Stimulated activated CD8-positive, alpha-beta memory T cell treated with anti-CD3 and anti-CD28 coated beads, Interleukin-7, amount 100 ng/mL, for 24 hours (primary cell): ENCODE measurements around the gene STARD13.
"Not testable (repeated sequence)": the region's sequence is repeated elsewhere in the genome, so short reads cannot be mapped to it uniquely, and the experiment has no call there.

Source experiments
- DNase-seq: peaks from one replicate; pipeline ENCODE4 v3.0.0-alpha.2; 2020; ENCODE audit warnings: low read depth

STARD13 gene

GRCh38 chr13:33174931-33175330 is 110.6 kb downstream of the STARD13 start:
- no peak for DNase-seq

- DNase-seq, result no peak
These were observed 111.1 kb downstream of the STARD13 start for GRCh38 chr13:33174491-33174890.

- DNase-seq, result no peak
These were observed 112.6 kb downstream of the STARD13 start for GRCh38 chr13:33172911-33173310.

GRCh38 chr13:33172400-33172799 is 113.2 kb downstream of the STARD13 start:
- DNase-seq, result no peak

GRCh38 chr13:33169273-33169980 is 116.1 kb downstream of the STARD13 start:
- DNase-seq, result no peak

GRCh38 chr13:33168321-33168960 is 117.1 kb downstream of the STARD13 start:
- DNase-seq, result no peak

GRCh38 chr13:33167491-33167890 is 118.1 kb downstream of the STARD13 start:
- DNase-seq, result no peak

GRCh38 chr13:33165787-33166186 is 119.8 kb downstream of the STARD13 start:
- DNase-seq, result no peak

- no peak for DNase-seq
These were observed 121.2 kb downstream of the STARD13 start for GRCh38 chr13:33164331-33164730.

GRCh38 chr13:33162725-33163124 is 122.8 kb downstream of the STARD13 start:
- DNase-seq, result not testable (repeated sequence)

GRCh38 chr13:33158816-33159215 is 126.7 kb downstream of the STARD13 start:
- no peak for DNase-seq

- DNase-seq, result no peak
These were observed 127.3 kb downstream of the STARD13 start for GRCh38 chr13:33158271-33158670.

GRCh38 chr13:33154911-33155310 is 130.6 kb downstream of the STARD13 start:
- no peak for DNase-seq

GRCh38 chr13:33153421-33154404 is 131.8 kb downstream of the STARD13 start:
- DNase-seq, result no peak

- DNase-seq, result no peak
These were observed 133.2 kb downstream of the STARD13 start for GRCh38 chr13:33152389-33152788.

GRCh38 chr13:33150662-33151061 is 134.9 kb downstream of the STARD13 start:
- no peak for DNase-seq

- DNase-seq, result no peak
These were observed 135.4 kb downstream of the STARD13 start for GRCh38 chr13:33150126-33150525.

GRCh38 chr13:33147832-33148231 is 137.7 kb downstream of the STARD13 start:
- DNase-seq, result no peak

- DNase-seq, result no peak
These were observed 138.5 kb downstream of the STARD13 start for GRCh38 chr13:33146843-33147611.

GRCh38 chr13:33145667-33146066 is 139.9 kb downstream of the STARD13 start:
- no peak for DNase-seq

GRCh38 chr13:33144358-33144784 is 141.2 kb downstream of the STARD13 start:
- no peak for DNase-seq
